ENCODE results near the gene CSMD2.

CSMD2 gene

DNA sequence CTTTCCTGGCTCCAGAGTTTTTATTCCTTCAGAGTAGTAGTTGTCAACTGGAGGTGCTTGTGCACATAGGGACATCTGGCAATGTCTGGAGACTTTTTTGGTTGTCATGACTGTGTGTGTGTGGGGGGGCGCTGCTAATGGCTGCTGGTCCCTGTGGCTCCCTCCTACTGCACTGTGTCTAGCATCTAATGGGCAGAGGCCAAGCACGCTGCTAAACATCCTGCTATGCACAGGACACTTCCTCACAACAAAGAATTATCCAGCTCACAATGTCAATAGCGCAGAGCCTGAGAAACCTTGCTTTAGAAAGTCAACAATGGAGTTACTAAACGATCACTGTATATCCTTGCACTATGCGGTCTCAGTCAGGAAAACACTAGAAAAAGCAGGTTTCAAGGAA, 320.9 kb downstream of the CSMD2 start:
- no peak for DNase-seq

DNA sequence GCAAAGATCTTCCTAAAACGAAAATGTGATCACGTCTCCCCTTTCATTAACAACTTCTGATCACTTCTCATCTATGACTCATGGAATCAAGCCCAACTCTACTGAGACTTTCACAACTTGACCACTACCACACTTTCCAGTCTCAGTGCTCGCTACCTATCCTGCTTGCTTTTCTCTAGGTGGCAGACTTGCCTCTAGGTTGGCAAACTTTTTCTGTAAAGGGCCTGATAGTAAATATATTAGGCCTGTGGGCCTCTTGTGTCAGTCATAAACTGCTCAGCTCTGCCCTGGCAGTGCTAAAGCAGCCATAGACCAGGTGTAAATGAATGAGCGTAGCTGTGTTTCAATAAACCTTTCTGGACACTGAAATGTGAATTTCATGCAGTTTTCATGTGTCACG, 322.7 kb downstream of the CSMD2 start:
- DNase-seq = no peak

DNA sequence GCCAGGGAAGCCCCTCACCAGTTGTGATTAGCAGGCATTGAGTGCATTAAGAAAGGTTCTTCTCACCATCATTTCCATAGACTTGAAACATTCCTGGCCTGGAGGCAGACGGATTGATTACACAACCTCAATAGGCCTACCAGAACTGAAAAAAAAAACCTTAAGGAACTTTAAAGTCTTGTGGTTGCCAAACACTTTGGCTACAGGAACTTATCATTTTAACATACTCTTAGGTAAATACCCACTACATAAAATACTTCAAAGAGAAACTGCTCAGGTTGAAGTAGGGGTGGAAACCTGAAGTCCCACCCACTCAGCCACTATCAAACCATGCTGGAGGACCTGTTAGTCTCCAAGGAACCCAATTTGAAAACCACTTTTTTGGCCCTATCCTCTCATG, 323.5 kb downstream of the CSMD2 start:
- DNase-seq = no peak

DNA sequence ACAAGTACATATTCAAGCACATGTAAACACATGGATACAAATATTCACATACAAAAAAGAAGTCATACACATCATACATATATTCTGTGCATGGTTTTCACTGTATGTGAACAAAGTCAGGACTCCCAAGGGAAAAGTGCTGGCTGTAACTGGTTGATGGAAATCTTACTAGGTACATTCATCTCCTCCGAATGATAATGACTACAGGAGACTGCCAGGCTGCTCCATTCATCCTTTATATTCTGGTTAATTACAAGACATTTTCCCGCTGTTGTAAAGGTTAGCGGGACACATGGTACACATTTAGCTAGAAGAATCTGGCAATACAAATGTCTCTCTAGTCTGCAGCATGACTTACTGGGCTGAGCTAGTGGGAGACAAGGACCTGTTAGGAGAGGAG, 327.4 kb downstream of the CSMD2 start:
- DNase-seq = no peak

DNA sequence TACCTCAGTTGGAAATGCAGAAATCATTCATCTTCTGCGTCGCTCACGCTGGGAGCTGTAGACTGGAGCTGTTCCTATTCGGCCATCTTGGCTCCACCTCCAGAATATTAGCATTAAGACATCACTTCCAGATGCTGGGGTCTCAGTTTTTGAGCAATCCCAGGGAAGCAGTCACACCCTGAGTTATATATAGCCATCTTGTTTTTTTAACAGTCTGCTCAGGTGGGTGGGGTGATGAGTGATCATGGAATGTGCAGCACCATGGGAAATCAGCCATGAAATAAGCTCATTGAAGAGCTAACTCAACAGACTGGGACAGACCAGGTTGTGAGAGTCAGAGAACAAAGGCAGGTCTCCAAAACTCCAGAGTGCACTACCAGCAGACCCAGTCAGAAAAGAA, 328.1 kb downstream of the CSMD2 start:
- DNase-seq = no peak

DNA sequence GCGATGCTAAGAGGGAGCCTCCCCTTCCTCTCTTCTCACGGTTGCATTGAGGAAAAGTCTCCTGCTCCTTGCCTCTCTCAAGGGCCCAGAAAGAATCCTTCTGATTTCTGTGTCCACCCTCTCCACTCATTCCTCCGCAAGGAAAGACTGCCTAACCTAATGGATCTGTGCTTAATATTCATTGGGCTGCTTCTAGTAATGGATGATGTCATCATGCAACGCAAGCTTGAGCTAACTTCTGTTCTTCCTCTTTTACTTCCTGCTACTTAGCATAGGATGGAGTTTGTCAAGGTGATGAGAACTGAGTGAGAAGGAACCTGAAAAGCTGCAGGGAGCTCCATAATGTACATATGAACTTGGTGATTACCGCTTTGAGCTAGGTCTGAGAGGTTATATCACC, 336.4 kb downstream of the CSMD2 start:
- no peak for DNase-seq

DNA sequence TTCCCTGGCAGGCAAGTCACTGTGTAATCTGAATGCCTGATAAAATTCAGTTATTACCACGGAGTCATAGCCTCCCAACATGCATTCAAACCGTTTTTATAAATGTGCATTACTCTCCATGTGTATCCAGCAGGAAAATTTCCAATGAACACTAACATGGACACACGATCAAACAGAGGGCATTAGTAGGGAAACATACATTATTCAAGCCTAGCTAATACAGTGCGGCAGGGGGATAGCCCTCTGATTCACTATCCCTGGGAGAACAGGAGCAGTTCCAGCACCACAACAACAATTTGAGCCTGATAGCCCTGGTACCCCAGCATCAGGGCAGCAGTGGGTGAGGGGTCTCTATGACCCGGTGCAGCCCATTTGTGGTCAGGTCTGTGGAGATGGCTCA, 337.0 kb downstream of the CSMD2 start:
- DNase-seq = no peak

DNA sequence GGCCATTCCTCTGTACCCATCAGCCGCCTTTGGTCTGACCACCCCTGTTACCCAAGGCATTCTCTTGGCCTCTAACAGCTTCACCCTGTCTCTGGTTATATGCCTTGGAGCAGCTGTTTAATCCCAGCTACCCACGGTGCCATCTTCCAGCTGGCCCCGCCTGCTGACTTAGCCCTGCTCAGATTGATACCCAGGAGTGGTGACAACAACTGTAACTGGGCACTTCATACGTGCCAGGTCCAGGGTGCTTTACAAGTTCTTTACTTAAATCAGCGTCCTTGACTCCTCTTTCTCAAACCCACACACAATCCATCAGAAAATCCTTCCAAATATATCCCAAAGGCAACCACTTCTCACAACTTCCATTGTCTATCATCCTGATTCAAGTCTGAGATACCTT, 338.3 kb downstream of the CSMD2 start:
- DNase-seq = no peak

DNA sequence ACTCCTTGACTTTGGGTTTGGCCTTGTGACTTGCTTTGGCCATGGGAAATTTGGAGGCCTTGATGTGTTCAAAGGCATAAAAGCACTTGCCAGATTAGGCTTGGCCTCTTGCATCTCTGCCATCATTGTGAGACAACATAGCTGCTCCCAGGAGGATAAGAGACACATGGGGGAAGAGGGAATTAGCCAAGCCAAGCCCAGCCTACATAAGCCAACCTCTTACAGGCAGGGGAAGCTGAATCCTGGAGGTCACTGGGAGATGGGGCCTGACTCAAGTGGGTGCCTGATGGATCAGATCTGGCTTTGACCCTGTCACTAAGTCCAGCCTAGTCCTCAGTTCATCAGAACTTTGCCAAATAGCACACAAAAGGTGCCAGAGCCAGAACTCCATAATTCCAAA, 338.7 kb downstream of the CSMD2 start:
- no peak for DNase-seq

DNA sequence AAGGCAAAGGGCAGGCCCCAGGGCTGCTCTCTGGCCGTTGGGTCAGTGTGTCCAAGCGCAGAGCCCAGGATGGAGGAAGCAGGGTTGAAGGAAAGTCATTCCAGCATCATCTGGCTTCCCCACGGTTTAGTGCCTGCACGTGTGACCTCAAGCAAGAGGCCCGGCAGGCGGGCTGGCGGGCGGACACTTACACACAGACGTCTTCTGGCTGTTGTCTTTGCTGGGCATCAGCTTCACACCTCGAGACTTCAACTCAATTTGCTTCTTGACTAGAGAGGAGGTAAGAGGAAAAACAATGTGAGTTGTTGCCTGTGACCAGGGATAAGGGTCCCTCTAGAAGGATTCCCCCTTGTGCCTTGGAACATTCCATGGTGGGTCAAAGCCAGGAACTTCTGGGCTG, 339.5 kb downstream of the CSMD2 start:
- no peak for DNase-seq

DNA sequence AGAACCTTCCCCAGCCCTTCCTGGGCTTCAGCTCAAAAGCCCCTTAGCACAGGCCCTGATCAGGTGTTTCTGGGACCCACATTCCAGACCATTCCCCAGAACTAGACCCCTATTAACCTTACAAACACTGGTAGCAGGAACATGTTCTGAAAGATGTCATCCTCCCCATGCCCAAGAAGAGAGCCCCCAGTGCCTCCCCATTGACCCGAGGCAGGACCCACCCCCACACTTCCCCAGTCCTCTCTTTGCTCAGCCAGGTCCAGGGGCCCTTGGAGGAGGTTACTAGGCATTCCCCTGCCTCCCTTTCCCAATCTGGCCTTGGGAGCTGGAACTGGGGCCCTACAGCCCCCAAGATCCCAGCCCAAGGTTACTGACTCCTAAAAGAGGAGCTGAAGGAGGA, 340.1 kb downstream of the CSMD2 start:
- DNase-seq = no peak

DNA sequence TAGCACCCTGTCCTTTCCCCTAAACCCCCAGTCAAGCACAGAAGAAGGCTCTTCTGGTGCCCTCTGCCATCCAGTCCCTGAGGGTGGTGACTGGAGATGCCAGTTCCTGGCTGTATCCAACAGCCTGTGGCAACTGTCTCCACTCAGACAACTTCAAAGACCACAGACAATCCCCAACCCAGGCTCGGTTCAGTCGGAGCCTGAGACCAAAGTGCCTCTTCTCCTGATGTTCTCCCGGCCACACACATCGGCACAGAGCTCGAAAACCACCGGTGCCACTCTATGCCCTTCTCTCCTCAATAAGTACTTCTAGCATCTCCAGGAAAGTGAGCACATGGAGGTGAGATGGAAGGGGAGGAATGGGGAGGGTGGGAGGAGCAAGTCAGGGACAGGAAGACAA, 340.7 kb downstream of the CSMD2 start:
- no peak for DNase-seq

DNA sequence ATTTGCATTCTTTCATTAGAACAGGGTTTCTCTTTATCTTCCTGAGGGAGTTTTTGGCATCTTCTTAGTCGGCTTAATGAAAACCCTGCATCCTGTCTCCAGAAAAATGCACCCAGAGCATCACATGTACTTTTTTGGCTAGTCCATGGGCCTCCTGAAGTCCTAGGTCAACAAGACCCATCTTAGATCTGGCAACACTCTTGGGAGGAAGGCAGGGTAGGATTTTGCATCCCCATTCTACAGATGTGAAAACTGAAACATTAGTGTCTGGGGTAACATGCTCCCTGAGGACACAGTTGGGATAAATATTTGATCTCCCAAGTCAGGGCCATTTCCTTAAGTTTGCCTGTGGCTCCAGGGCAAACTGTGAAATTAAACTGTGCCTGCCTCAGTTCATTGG, 341.2 kb downstream of the CSMD2 start:
- DNase-seq = no peak

DNA sequence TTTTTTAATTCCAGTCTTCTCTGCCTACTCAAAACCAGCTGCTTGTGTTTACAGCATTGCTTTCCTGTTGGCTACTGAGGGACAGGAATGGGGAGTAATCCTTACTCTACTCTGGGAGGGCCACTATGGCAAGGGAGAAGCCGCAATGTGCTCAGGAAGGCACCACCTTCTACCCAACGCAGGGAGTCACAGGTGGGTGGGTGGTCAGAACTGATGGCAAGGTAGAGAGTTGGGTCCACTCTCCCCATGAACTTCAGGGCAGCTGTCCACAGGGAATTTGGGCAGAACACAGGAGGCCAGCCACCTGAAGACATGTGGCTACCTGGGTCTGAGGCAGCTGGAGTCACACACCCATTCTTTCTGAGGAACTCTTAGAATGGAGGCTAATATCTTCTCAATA, 341.6 kb downstream of the CSMD2 start:
- no peak for DNase-seq

DNA sequence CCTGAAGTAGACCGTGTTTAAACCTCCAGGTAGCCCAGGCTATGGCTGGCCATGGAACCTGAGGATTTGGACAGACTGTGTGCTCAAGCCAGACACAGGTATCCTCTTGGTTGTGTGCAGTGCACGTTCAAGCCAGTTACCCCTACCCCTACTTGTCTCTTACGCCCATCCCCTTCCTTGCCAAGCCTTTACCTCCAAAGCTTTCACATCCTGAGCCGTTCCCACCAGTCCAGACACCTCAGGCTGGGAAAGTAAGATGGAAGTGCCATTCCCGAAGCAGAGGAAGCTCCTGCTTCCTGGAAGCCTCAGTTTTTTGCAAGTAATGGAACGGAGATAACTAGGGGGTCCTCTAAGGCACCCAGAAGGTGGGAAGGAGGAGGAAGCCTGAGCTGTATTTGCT, 342.6 kb downstream of the CSMD2 start:
- DNase-seq = no peak

DNA sequence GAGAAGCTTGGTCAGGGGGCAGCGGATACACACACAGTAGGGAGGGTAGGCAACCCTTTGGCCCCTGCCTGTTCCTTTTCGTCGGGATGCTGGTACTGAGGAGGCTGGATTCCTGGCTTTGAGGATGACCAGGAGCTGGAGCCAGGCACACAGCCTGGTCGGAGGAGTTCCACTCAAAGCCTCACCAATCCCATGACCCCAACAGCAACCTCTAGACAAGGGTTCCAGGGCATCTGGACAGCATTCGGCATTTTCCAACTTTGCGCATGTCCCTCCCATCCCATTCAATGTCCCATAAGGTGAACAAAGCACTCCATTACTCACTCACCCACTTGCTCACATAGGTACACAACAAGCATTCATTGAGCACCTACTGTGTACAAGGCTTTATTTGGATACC, 343.7 kb downstream of the CSMD2 start:
- no peak for DNase-seq

DNA sequence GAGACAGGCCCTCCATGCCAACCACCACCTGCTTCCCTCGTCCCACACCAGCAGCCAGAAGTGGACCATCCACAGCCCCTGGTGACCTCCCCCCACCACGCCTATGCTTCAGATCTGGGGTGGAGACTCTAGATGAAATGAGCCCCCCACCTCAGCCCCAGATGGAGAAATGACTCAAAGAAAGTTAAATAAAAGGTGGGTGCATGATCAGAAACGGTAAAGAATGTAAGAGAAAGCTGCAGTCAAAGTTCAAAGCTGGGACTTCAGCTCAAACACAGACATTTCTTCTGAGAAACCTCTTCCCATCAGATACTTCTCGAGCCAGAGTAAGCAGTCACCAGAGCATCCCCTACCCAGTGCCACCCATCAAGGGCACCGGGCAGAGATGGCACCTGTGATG, 344.2 kb downstream of the CSMD2 start:
- DNase-seq = no peak

DNA sequence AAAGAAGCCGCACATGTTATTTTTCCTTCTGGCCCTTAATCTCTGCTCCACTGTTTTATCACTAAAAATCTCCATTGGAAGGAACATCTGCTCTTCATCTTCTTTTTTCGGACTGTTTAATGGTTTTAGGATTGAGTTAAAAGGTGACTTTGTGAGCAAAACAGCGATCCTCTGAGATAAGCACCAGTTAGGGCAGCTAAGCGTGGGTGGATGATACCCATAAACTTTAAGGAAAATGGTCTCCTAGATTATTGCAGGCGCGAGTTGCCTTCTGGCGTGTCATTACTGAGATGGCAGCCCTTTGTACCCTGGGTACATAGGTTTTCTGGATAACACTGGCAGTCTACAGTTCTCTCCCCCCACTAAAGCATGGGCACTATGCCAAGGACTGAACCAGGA, 345.1 kb downstream of the CSMD2 start:
- DNase-seq = no peak

DNA sequence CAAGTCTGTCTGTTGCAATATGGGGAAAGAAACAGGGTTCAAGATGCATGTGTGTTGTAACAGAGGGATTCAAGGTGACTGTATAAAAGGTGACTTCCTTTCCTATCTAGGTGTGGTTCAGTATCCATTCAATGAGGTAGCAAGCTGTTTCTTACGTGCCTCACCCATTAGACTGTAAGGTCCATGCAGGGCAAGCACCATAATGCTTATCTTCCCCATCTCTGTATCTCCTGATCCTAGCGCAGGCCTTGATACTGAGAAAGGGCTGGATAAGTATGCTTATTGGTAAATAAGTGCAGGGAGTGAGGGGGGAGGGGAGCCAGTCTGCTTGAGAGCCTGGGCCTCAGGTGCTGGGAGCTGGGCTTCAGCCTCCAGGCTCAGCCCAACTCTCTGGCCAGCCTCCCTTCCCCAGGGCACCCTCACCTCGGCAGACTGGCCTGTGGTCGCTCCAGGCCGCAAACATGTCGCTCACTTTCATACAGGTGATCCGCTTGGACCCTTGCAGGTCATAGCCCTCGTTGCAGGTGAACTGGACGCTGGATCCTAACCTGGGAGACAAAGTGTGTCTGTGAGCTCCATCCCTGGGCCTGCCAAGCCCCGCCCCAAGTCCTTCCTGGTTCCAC, 345.6 kb downstream of the CSMD2 start:
- DNase-seq = no peak

DNA sequence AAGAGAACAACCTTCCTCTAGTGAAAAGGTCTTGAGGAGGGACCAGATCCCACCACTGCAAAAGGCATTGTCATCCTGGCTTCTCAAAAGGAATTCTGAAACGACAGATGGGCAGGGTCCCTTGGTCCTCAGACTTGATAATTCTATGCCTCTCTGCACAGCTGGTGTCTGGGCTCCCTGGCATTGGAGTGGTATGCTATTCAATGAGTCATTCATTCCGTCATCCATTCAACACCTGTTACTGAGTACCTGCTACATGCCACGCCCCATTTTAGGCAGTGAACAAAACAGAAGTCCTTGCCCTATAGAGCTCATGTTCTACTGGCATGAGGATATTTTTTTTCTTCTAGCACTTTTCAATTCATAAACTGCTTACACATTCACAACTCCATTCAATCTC, 347.0 kb downstream of the CSMD2 start:
- no peak for DNase-seq

DNA sequence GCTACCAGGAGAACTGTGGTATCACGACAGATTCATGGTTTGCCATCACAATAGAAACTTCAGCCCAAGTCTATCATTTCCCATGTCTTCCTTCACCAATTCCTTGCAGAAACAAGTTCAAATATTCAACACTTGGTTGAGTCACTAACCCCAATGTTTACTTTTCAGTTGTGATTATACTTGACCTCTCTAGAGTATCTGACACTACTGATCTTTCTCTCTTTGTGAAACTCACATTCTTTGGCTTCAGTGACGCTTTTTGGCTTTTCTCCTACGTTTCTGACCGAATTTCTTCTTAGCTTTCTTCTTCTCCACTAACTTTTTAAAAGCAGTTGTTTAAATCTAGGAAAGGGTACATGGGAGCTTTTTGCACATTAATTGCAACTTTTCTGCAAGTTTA, 350.0 kb downstream of the CSMD2 start:
- DNase-seq = no peak

DNA sequence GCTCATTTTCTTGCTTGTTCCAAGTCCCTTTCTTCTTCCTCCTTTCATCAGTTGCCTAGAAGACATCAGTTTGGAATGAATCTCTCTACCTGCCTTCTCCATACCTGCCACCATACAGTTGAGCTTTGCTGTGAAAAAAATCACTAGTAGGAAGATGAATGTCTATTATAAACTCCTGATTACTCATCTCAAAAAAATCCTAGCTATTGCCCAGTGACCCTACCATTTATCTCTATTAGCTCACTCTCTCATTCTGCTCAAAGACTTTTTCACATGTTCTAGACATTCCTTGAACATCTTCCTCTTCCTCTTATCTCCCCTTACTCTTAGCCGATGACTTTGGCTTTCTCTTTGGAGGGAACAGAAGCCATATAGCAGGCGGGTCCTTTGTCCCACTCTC, 350.9 kb downstream of the CSMD2 start:
- no peak for DNase-seq

DNA sequence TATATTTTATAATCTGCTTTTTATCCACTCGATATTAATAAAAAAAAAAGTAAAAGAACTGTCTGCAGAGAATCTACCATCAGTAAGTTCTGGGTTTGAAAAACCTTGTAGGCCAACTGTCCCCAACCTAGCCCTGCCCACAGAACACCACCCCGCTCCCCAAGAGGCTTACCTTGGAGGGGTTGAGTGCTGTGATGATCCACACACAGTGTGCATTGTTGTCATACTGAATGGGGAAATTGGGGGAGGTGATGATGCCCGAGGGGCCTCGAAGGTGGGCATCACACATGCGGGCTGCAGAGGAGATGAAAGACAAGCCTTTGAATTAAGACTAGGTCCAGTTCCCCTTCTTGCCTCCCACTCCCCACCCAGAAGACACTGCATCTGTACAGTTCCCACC, 354.5 kb downstream of the CSMD2 start:
- DNase-seq = no peak

DNA sequence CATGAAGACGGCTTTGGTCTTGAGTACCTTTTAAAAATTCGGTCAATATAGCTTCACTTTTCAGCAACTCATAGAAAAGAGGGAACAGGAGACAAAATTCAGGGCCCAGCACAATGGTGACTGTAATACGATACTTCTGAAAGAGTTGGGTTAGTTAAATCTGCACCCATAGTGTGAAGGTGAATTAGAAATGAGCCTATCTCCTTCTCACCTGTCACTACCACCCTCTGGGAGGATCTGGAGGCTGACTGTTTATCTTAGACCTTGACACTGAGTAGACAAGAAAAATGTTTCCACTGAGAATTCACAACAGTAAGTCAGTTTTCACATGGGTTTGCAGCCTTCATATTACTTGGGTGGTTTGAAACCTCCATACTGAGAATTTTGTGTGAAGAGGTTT, 359.0 kb downstream of the CSMD2 start:
- no peak for DNase-seq

DNA sequence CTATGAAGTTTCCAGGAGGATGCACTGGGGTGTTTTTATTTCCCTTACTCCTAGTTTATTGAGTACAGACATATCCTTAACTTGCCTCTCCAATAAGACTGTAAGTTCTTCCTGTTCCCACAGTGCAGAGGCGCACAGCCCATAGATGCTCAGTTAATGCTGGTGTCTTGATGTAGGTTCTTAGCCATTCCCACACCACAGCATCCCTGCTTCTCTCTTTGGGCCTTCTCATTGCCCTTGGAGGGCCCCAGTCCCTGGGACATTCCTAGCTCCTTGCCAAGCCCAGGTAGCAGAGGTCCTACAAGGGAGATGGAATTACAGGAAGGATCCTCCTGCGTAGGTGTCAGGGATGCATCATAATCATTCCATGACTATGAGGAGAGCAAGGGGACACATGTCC, 362.8 kb downstream of the CSMD2 start:
- DNase-seq = no peak

DNA sequence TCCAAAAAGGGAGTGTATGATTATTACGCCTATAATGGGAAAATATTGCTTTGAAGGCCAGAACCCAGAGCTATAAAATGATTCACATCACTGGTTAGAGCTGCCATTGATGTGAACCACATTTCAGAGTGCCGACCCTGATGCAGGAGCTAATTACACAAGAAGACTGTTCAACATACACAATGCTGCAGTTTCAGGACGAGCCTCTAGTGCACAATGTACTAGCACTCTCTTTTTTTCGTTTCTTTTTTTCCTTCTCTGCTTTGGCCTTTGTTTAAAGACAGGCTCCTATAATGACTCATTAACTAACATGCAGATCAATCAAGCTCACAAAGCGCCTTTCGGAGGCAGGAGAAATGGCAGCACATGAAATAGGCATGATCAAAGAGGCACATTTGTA, 367.2 kb downstream of the CSMD2 start:
- no peak for DNase-seq

Measured in activated CD4-positive, CD25-positive, alpha-beta regulatory T cell (primary cell).